K562 (cell line): ENCODE results near the gene TBL1X. TPM values are rescaled to one million over a fixed set of nuclear protein-coding genes. Genes with fewer than 3 reads are reported as not detected.

Experiments used
- ATAC-seq: fragments of 200-7000 bp; cut with Tn5 transposase; 3 replicates; pipeline ENCODE4 v1.9.1; 2020; ENCODE audit warnings: moderate library complexity
- BruUV-seq: library from RNA; stranded (reverse); fragments of 400-500 nt; replicated peaks from 2 replicates; lab custom pipeline; 2021; lab: Mats Ljungman, UMichigan
- CTCF ChIA-PET: fragments of 300-600 bp; formaldehyde crosslinking; extraction: SDS; loops from one replicate; lab custom pipeline; 2021; ENCODE audit warnings: low intra/inter-chr PET ratio; lab: Yijun Ruan, JAX
- POLR2A ChIA-PET: fragments of 300-600, 350-650 bp; sonication (Branson Sonifier 250); formaldehyde crosslinking; extraction: SDS; loops from one replicate; lab custom pipeline; 2021; ENCODE audit warnings: antibody characterized with exemption, inconsistent platforms; lab: Yijun Ruan, JAX
- DNase-seq, 4 experiments: peaks; one replicate each; pipeline versions ENCODE4 v3.0.0 to v3.0.0-alpha.2; 2011 to 2018; ENCODE audit warnings: low spot score in 3 of 4, mixed read lengths in 3 of 4; ENCODE audit errors: extremely low read depth in 1 of 4
- FAIRE-seq: peaks from 2 replicates; lab custom pipeline; 2011; peaks lifted over from hg19 to GRCh38; lab: Jason Lieb, UNC
- H2AFZ ChIP-seq: 2 replicates; pipeline ENCODE4 v1.6.0; 2011; ENCODE audit warnings: low read depth, low read length, control low read depth, inconsistent platforms
- H3K27ac ChIP-seq: fragments of 200-600 bp; 3 replicates; pipeline ENCODE4 v1.8.0; 2011; ENCODE audit warnings: low read depth, mild to moderate bottlenecking, control low read depth, inconsistent platforms, low read length, moderate library complexity, mixed read lengths; ENCODE audit errors: extremely low read depth
- H3K27me3 ChIP-seq, 2 experiments: fragments of 300-600 bp in 1 of 2; 2 replicates in 1 of 2; 3 replicates in 1 of 2; pipeline versions ENCODE4 v1.6.0 to v1.8.0; 2011; ENCODE audit warnings: inconsistent platforms in 2 of 2, low read length in 2 of 2, mild to moderate bottlenecking in 1 of 2, mixed read lengths in 1 of 2, moderate library complexity in 1 of 2; ENCODE audit not compliant: control insufficient read depth in 2 of 2, insufficient read depth in 2 of 2
- H3K36me3 ChIP-seq: fragments of 300-600 bp; 3 replicates; pipeline ENCODE4 v1.8.0; 2011; ENCODE audit warnings: mild to moderate bottlenecking, low read length, inconsistent platforms; ENCODE audit not compliant: control insufficient read depth, insufficient read depth
- H3K4me1 ChIP-seq, 2 experiments: fragments of 200-600 bp in 1 of 2; replicated peaks in 1 of 2; 2 replicates in 1 of 2; 3 replicates in 1 of 2; pipeline versions ENCODE4 v1.5.1 to v1.8.0; 2011; ENCODE audit warnings: inconsistent platforms in 2 of 2, low read length in 2 of 2, mild to moderate bottlenecking in 1 of 2, mixed read lengths in 1 of 2, moderate library complexity in 1 of 2; ENCODE audit not compliant: control insufficient read depth in 2 of 2, insufficient read depth in 2 of 2
- H3K4me2 ChIP-seq: 2 replicates; pipeline ENCODE4 v1.6.1; 2011; ENCODE audit warnings: low read length, control low read depth, inconsistent platforms, mixed read lengths; ENCODE audit not compliant: insufficient read depth
- H3K4me3 ChIP-seq: fragments of 200-600 bp; sonication (generic), shearing (Covaris generic); 2 replicates; pipeline ENCODE4 v1.5.1; 2016; ENCODE audit warnings: control low read depth, inconsistent platforms
- H3K79me2 ChIP-seq: fragments of 200-600 bp; 3 replicates; pipeline ENCODE4 v1.8.0; 2011; ENCODE audit warnings: low read length, inconsistent platforms; ENCODE audit not compliant: control insufficient read depth, insufficient read depth
- H3K9ac ChIP-seq, 2 experiments: 2 replicates each; pipeline versions ENCODE4 v1.6.0 to v1.6.1; 2011; ENCODE audit warnings: low read depth in 2 of 2, low read length in 2 of 2, control low read depth in 1 of 2, inconsistent platforms in 1 of 2, mild to moderate bottlenecking in 1 of 2, mixed read lengths in 1 of 2; ENCODE audit not compliant: insufficient read depth in 1 of 2
- H3K9me1 ChIP-seq: one replicate; pipeline ENCODE4 v1.6.0; 2011; ENCODE audit warnings: inconsistent platforms, mild to moderate bottlenecking, low read length, moderate library complexity; ENCODE audit not compliant: control insufficient read depth, insufficient read depth
- H3K9me3 ChIP-seq: replicated peaks from 2 replicates; pipeline ENCODE4 v1.5.1; 2011; ENCODE audit warnings: low read depth, low read length, inconsistent platforms; ENCODE audit not compliant: control insufficient read depth, insufficient read depth
- H4K20me1 ChIP-seq: replicated peaks from 2 replicates; pipeline ENCODE4 v1.6.1; 2011; ENCODE audit warnings: low read length, inconsistent platforms, mixed read lengths; ENCODE audit not compliant: control insufficient read depth, insufficient read depth
- ELK3 ChIP-seq: fragments of 450-650 bp; formaldehyde crosslinking; IDR thresholded peaks from 2 replicates; pipeline ENCODE4 v1.4.0; 2020; ENCODE audit warnings: mild to moderate bottlenecking
- ETS1 ChIP-seq: conservative IDR thresholded peaks from 2 replicates; pipeline ENCODE4 v1.6.1; 2011; ENCODE audit warnings: low read depth, mild to moderate bottlenecking, low read length; ENCODE audit not compliant: control insufficient read depth
- HDAC1 ChIP-seq, 2 experiments: fragments of 450-650 bp; IDR thresholded peaks; 2 replicates each; pipeline ENCODE4 v1.6.1; 2016 to 2017; ENCODE audit warnings: inconsistent platforms in 1 of 2, mild to moderate bottlenecking in 1 of 2, moderate library complexity in 1 of 2
- ID3 ChIP-seq, 2 experiments: fragments of 250-450 bp in 1 of 2; fragments of 450-650 bp in 1 of 2; sonication (Bioruptor Pico) in 1 of 2; IDR thresholded peaks; 2 replicates each; pipeline versions ENCODE4 v1.6.1 to v1.8.0; 2016 to 2021; ENCODE audit warnings: mild to moderate bottlenecking in 2 of 2, moderate library complexity in 2 of 2, missing compliant biosample characterization in 1 of 2, missing genetic modification characterization in 1 of 2
- MXD1 ChIP-seq: fragments of 250-450 bp; sonication (Bioruptor Pico); IDR thresholded peaks from 2 replicates; pipeline ENCODE4 v1.8.0; 2021; ENCODE audit warnings: borderline replicate concordance, mild to moderate bottlenecking, moderate library complexity; ENCODE audit not compliant: poor library complexity, severe bottlenecking
- POLR2AphosphoS2 ChIP-seq: IDR thresholded peaks from 2 replicates; pipeline ENCODE4 v1.6.1; 2012; ENCODE audit warnings: low read length, improper control_type of control experiment
- POU5F1 ChIP-seq: fragments of 150-350 bp; IDR thresholded peaks from 2 replicates; pipeline ENCODE4 v1.6.1; 2014; ENCODE audit warnings: borderline replicate concordance, low read length, low read depth, mild to moderate bottlenecking; ENCODE audit not compliant: partially characterized antibody
- PRMT5 ChIP-seq: sonication (generic); formaldehyde crosslinking; IDR thresholded peaks from 2 replicates; pipeline ENCODE4 v1.5.0; 2020; ENCODE audit warnings: missing genetic modification reagents
- SMAD1 ChIP-seq: fragments of 150-350 bp; IDR thresholded peaks from 2 replicates; pipeline ENCODE4 v1.6.1; 2014; ENCODE audit warnings: low read length, low read depth; ENCODE audit not compliant: partially characterized antibody
- TFAM ChIP-seq: fragments of 250-450 bp; sonication (Bioruptor Pico); conservative IDR thresholded peaks from 2 replicates; pipeline ENCODE4 v1.5.0; 2021; ENCODE audit warnings: mild to moderate bottlenecking, moderate library complexity
- ZKSCAN1 ChIP-seq: fragments of 150-350 bp; IDR thresholded peaks from 2 replicates; pipeline ENCODE4 v1.6.1; 2016; ENCODE audit warnings: low read depth, low read length
- ZMIZ1 ChIP-seq, 2 experiments: fragments of 150-350 bp in 1 of 2; IDR thresholded peaks; 2 replicates each; pipeline ENCODE4 v1.6.1; 2012 to 2016; ENCODE audit warnings: low read depth in 2 of 2, low read length in 2 of 2, mild to moderate bottlenecking in 1 of 2, moderate library complexity in 1 of 2
- ZNF133 ChIP-seq: fragments of 250-450 bp; sonication (Bioruptor Pico); IDR thresholded peaks from 2 replicates; pipeline ENCODE4 v1.4.0; 2020; ENCODE audit warnings: mild to moderate bottlenecking
- ZNF140 ChIP-seq: fragments of 250-450 bp; sonication (Bioruptor Pico); IDR thresholded peaks from 2 replicates; pipeline ENCODE4 v1.8.0; 2021; ENCODE audit warnings: moderate library complexity, mild to moderate bottlenecking, inconsistent platforms
- ZNF696 ChIP-seq: fragments of 250-450 bp; sonication (Bioruptor Pico); conservative IDR thresholded peaks from 2 replicates; pipeline ENCODE4 v1.4.0; 2020; ENCODE audit warnings: mild to moderate bottlenecking, moderate library complexity
- WGBS: fragments of 100-300 bp; shearing (Covaris generic); methylation state at CpG from one replicate; pipeline ENCODE4 v1.1.6; 2016; ENCODE audit warnings: low coverage, mixed read lengths; ENCODE audit not compliant: insufficient coverage; ENCODE audit errors: missing lambda C conversion rate; 5-methylcytosine and 5-hydroxymethylcytosine counted together
- in situ Hi-C: fragments of 300-500 bp; cut with MboI; formaldehyde crosslinking; loops from 4 replicates; pipeline ENCODE4 v1.15.0; 2018; ENCODE audit warnings: inconsistent platforms, mixed read lengths
- intact Hi-C: fragments of 100-400 bp; cut with micrococcal nuclease; formaldehyde crosslinking; loops from 2 replicates; pipeline ENCODE4 v1.14.2; 2022
- polyA plus RNA-seq, 8 experiments: library from polyadenylated mRNA; depleted of rRNA in 4 of 8; stranded (reverse) in 5 of 8; unstranded in 3 of 8; fragments of >200 nt; fragmentation: Nextera tagmentation in 2 of 8; fragmentation: Illumina TruSeq in 1 of 8; extraction: Ambion mirVana in 2 of 8; extraction: Trizol in 1 of 8; gene quantifications; 2 replicates each; pipeline versions ENCODE4 v1.2.1 to v1.2.3, GENCODE V29; 2011 to 2014; ENCODE audit warnings: inconsistent platforms in 1 of 8, missing spikeins in 1 of 8
- total RNA-seq, 7 experiments: library from RNA; depleted of rRNA in 6 of 7; stranded (reverse); fragments of >200 nt in 6 of 7; fragmentation: Illumina TruSeq in 2 of 7; extraction: Trizol in 2 of 7; gene quantifications; 2 replicates each; pipeline versions ENCODE4 v1.2.1 to v1.2.3, GENCODE V29; 2011 to 2021; ENCODE audit warnings: low replicate concordance in 1 of 7

Gene TBL1X
- total and polyA plus RNA-seq, 9 of the 15 experiments (the other 6 are each of a cell fraction or from before 2014, with no cell fraction given), result 6.0 to 49.6 (median 19.7) TPM

GRCh38 chrX:9587642-9588041, 122.8 kb downstream of the TBL1X start:
- Histone ChIP-seq H3K27ac (no peak overlapping the region), H2AFZ (no peak overlapping the region), H3K9me1 (no peaks in the 10 kb centered on the region), H3K4me1 (peaks cover 0 to 5% of the 10 kb centered on the region in 2 experiments; a peak in 2 of 5 replicates), H3K4me3 (no peak overlapping the region), H3K36me3 (no peaks in the 10 kb centered on the region), H3K9me3 (no peaks in the 10 kb centered on the region), H3K9ac (no peak overlapping the region), H3K4me2 (no peak overlapping the region), H4K20me1 (peaks cover 9% of the 10 kb centered on the region; the same call in 1 of the 2 replicates), H3K27me3 (no peaks in the 10 kb centered on the region), H3K79me2 (peaks cover 15% of the 10 kb centered on the region)
- in situ Hi-C loops (no loop called here), intact Hi-C loops (no loop called here)
- no peak for ATAC-seq
- no TSS peak for BruUV-seq
- DNase-seq, result no peak
- ChIA-PET POLR2A (no interaction called here), CTCF (no interaction called here)
- WGBS, result 73% methylated on average over 7 of the region's 9 CpGs
- FAIRE-seq, result no peak
- no peak for TF ChIP-seq POLR2AphosphoS2
- no peak for TF ChIP-seq ZKSCAN1
- no peak for TF ChIP-seq TFAM
- TF ChIP-seq ZNF696 (CRISPR knock-in tag), result no peak
- TF ChIP-seq ZMIZ1 (IDR thresholded peaks at IDR 0.05; ENCODE audit: low read depth in 2 of 2, low read length in 2 of 2), result no peak
- no peak for TF ChIP-seq ZNF140 (CRISPR knock-in tag)
- TF ChIP-seq HDAC1 (IDR thresholded peaks at IDR 0.05), result no peak
- no peak for TF ChIP-seq ETS1
- TF ChIP-seq SMAD1, result no peak
- TF ChIP-seq MXD1 (CRISPR knock-in tag), result no peak
- TF ChIP-seq PRMT5 (CRISPR knock-in tag), result no peak
- TF ChIP-seq ID3 (CRISPR knock-in tag; IDR thresholded peaks at IDR 0.05), result no peak
- no peak for TF ChIP-seq ID3 (tag; IDR thresholded peaks at IDR 0.05)
- TF ChIP-seq ZNF133 (CRISPR knock-in tag), result no peak
- no peak for TF ChIP-seq ELK3
- TF ChIP-seq POU5F1, result no peak
